ENCODE measurements around the gene DDX18.
"Not testable (repeated sequence)": the region's sequence is repeated elsewhere in the genome, so short reads cannot be mapped to it uniquely, and the experiment has no call there.

Gene DDX18

GRCh38 chr2:117814417-117815264 lies at the start of gene DDX18:
DDX18 (plus strand) TSS chr2:117814691; CDS start chr2:117814778, 87 bp downstream.
- DNase-seq, result peak; percentile 98

GRCh38 chr2:117770730-117771129 lies 43.8 kb upstream of the DDX18 start:
- DNase-seq, result no peak

GRCh38 chr2:117771969-117772630 lies 42.4 kb upstream of the DDX18 start:
- DNase-seq, result peak; percentile 80

- no peak for DNase-seq
These were observed 39.8 kb upstream of the DDX18 start for GRCh38 chr2:117774716-117775115.

GRCh38 chr2:117775703-117776219 lies 38.7 kb upstream of the DDX18 start:
- DNase-seq, result no peak

- no peak for DNase-seq
These were observed 37.6 kb upstream of the DDX18 start for GRCh38 chr2:117776888-117777287.

GRCh38 chr2:117785740-117786139 lies 28.8 kb upstream of the DDX18 start:
- DNase-seq, result peak; percentile 84

- DNase-seq, result no peak
These were observed 28.0 kb upstream of the DDX18 start for GRCh38 chr2:117786520-117786919.

- no peak for DNase-seq
These were observed 25.0 kb upstream of the DDX18 start for GRCh38 chr2:117789505-117789904.

- DNase-seq, result no peak
These were observed 19.8 kb upstream of the DDX18 start for GRCh38 chr2:117794668-117795067.

- no peak for DNase-seq
These were observed 12.7 kb upstream of the DDX18 start for GRCh38 chr2:117801826-117802225.

- DNase-seq, result not testable (repeated sequence)
These were observed 10.7 kb upstream of the DDX18 start for GRCh38 chr2:117803644-117804325.

- DNase-seq, result no peak
These were observed 2.0 kb upstream of the DDX18 start for GRCh38 chr2:117812443-117812842.

- DNase-seq, result no peak
These were observed 1.5 kb downstream of the DDX18 start for GRCh38 chr2:117815946-117816345.

- DNase-seq, result no peak
These were observed 4.4 kb downstream of the DDX18 start for GRCh38 chr2:117818921-117819320.

GRCh38 chr2:117820444-117820843 lies 6.0 kb downstream of the DDX18 start:
- DNase-seq, result no peak

- no peak for DNase-seq
These were observed 10.9 kb downstream of the DDX18 start for GRCh38 chr2:117825437-117825836.

GRCh38 chr2:117827464-117827863 lies 13.0 kb downstream of the DDX18 start:
- not testable (repeated sequence) for DNase-seq

GRCh38 chr2:117828870-117829269 lies 14.4 kb downstream of the DDX18 start:
- DNase-seq, result no peak

GRCh38 chr2:117832332-117832731 lies 17.8 kb downstream of the DDX18 start:
- DNase-seq, result no peak

- no peak for DNase-seq
These were observed 18.6 kb downstream of the DDX18 start for GRCh38 chr2:117832905-117833613.

GRCh38 chr2:117833911-117834310 lies 19.4 kb downstream of the DDX18 start:
- no peak for DNase-seq

- DNase-seq, result no peak
These were observed 20.5 kb downstream of the DDX18 start for GRCh38 chr2:117834992-117835391.

Data from NCI-H1694 (cell line).